Fibroblast of lung (primary cell): ENCODE measurements around the gene FBXL17. TPM values are rescaled to one million over a fixed set of nuclear protein-coding genes. Genes with fewer than 3 reads are reported as not detected.
A peak's percentile ranks its signal among the peaks of the same experiment; 100 is the strongest.

Experiments
- DNase-seq, 2 donors: peaks; one replicate each; pipeline versions ENCODE4 v3.0.0 to v3.0.0-alpha.2; 2010; ENCODE audit warnings: low read depth in 2 of 2
- H2AFZ ChIP-seq: 2 replicates; pipeline ENCODE4 v1.5.1; 2012; ENCODE audit warnings: low read length, control low read depth, inconsistent platforms
- H3K27ac ChIP-seq: 2 replicates; pipeline ENCODE4 v1.5.1; 2011; ENCODE audit warnings: low read length, control low read depth; ENCODE audit not compliant: insufficient read depth
- H3K27me3 ChIP-seq: 2 replicates; pipeline ENCODE4 v1.5.1; 2011; ENCODE audit warnings: mild to moderate bottlenecking, low read length; ENCODE audit not compliant: control insufficient read depth, insufficient read depth
- H3K36me3 ChIP-seq: 2 replicates; pipeline ENCODE4 v1.5.1; 2011; ENCODE audit warnings: low read length; ENCODE audit not compliant: control insufficient read depth, insufficient read depth
- H3K4me1 ChIP-seq: 2 replicates; pipeline ENCODE4 v1.5.1; 2011; ENCODE audit warnings: low read length; ENCODE audit not compliant: control insufficient read depth, insufficient read depth; ENCODE audit errors: extremely low read depth
- H3K4me2 ChIP-seq: 2 replicates; pipeline ENCODE4 v1.5.1; 2011; ENCODE audit warnings: low read length, control low read depth; ENCODE audit not compliant: insufficient read depth; ENCODE audit errors: extremely low read depth
- H3K4me3 ChIP-seq, 4 experiments: fragments of 200-600 bp in 1 of 4; sonication (generic) in 1 of 4; replicated peaks in 1 of 4; 2 replicates each; pipeline ENCODE4 v1.5.1; 2011 to 2016; ENCODE audit warnings: low read length in 4 of 4, low read depth in 3 of 4, mild to moderate bottlenecking in 3 of 4, control low read depth in 2 of 4, inconsistent platforms in 1 of 4, mixed read lengths in 1 of 4; ENCODE audit not compliant: insufficient read depth in 1 of 4; ENCODE audit errors: control extremely low read depth in 1 of 4
- H3K79me2 ChIP-seq: 2 replicates; pipeline ENCODE4 v1.5.1; 2012; ENCODE audit warnings: mild to moderate bottlenecking, low read length, inconsistent platforms; ENCODE audit not compliant: control insufficient read depth, insufficient read depth
- H3K9ac ChIP-seq: 2 replicates; pipeline ENCODE4 v1.5.1; 2011; ENCODE audit warnings: mild to moderate bottlenecking, low read length, control low read depth; ENCODE audit not compliant: insufficient read depth
- H3K9me3 ChIP-seq: 2 replicates; pipeline ENCODE4 v1.5.1; 2012; ENCODE audit warnings: low read depth, low read length; ENCODE audit not compliant: control insufficient read depth, insufficient read depth
- H4K20me1 ChIP-seq: 2 replicates; pipeline ENCODE4 v1.5.1; 2011; ENCODE audit warnings: low read length; ENCODE audit not compliant: control insufficient read depth, insufficient read depth; ENCODE audit errors: extremely low read depth
- CTCF ChIP-seq, 2 donors: IDR thresholded peaks in 1 of 2; conservative IDR thresholded peaks in 1 of 2; 1 replicate in 1 of 2; 2 replicates in 1 of 2; pipeline ENCODE4 v1.5.1; 2011 to 2012; ENCODE audit warnings: low read length in 2 of 2, control low read depth in 1 of 2, inconsistent platforms in 1 of 2, low read depth in 1 of 2, mild to moderate bottlenecking in 1 of 2
- EZH2 ChIP-seq: IDR thresholded peaks from 2 replicates; pipeline ENCODE4 v1.5.1; 2012; ENCODE audit warnings: low read length, control low read depth, mild to moderate bottlenecking; ENCODE audit errors: missing control alignments
- polyA plus RNA-seq, 2 donors: library from polyadenylated mRNA; depleted of rRNA in 1 of 2; stranded (reverse) in 1 of 2; unstranded in 1 of 2; fragments of >200 nt; gene quantifications; 2 replicates each; pipeline ENCODE4 v1.2.1, GENCODE V29; 2011 to 2012; ENCODE audit warnings: missing spikeins in 1 of 2
- total RNA-seq: library from RNA; depleted of rRNA; stranded (reverse); fragments of >200 nt; gene quantifications from 2 replicates; pipeline ENCODE4 v1.2.1, GENCODE V29; 2014

Gene FBXL17
- total and polyA plus RNA-seq, 2 donors (not counting 1 experiment from before 2014, with no cell fraction given), result 7.1 to 8.3 TPM

GRCh38 chr5:108341866-108342265, 40.0 kb downstream of the FBXL17 start:
- TF ChIP-seq CTCF (conservative IDR thresholded peaks at IDR 0.05 in 1 of 2, IDR thresholded peaks at IDR 0.05 in 1 of 2; ENCODE audit: low read depth in 1 of 2, low read length in 2 of 2) (no peak), EZH2 (no peak)
- H3K4me1 ChIP-seq, result no peaks in the 10 kb centered on the region
- H3K79me2 ChIP-seq, result no peaks in the 10 kb centered on the region
- no peak overlapping the region for H3K4me2 ChIP-seq
- DNase-seq, result no peak
- H2AFZ ChIP-seq, result no peak overlapping the region
- H3K36me3 ChIP-seq, result no peaks in the 10 kb centered on the region
- H3K27me3 ChIP-seq, result no peaks in the 10 kb centered on the region
- H3K9me3 ChIP-seq, result no peaks in the 10 kb centered on the region
- H3K9ac ChIP-seq, result no peak overlapping the region
- H4K20me1 ChIP-seq, result no peaks in the 10 kb centered on the region
- no peak overlapping the region for H3K4me3 ChIP-seq
- no peak overlapping the region for H3K27ac ChIP-seq

GRCh38 chr5:108340131-108340530, 41.8 kb downstream of the FBXL17 start:
- no peaks in the 10 kb centered on the region for H4K20me1 ChIP-seq
- no peaks in the 10 kb centered on the region for H3K79me2 ChIP-seq
- no peaks in the 10 kb centered on the region for H3K9me3 ChIP-seq
- no peaks in the 10 kb centered on the region for H3K4me1 ChIP-seq
- no peak overlapping the region for H3K4me2 ChIP-seq
- H2AFZ ChIP-seq, result no peak overlapping the region
- no peaks in the 10 kb centered on the region for H3K27me3 ChIP-seq
- H3K36me3 ChIP-seq, result no peaks in the 10 kb centered on the region
- no peak for TF ChIP-seq EZH2
- no peak overlapping the region for H3K4me3 ChIP-seq
- H3K9ac ChIP-seq, result no peak overlapping the region
- no peak overlapping the region for H3K27ac ChIP-seq
- no peak for DNase-seq

- DNase-seq, result peak in 1 of 2 donors; percentile 39
- no peak overlapping the region for H2AFZ ChIP-seq
- TF ChIP-seq CTCF (conservative IDR thresholded peaks at IDR 0.05 in 1 of 2, IDR thresholded peaks at IDR 0.05 in 1 of 2; ENCODE audit: low read depth in 1 of 2, low read length in 2 of 2), result no peak
- no peak for TF ChIP-seq EZH2
- H3K27ac ChIP-seq, result no peak overlapping the region
- H3K79me2 ChIP-seq, result no peaks in the 10 kb centered on the region
- H3K4me2 ChIP-seq, result no peak overlapping the region
- no peak overlapping the region for H3K9ac ChIP-seq
- no peaks in the 10 kb centered on the region for H3K4me1 ChIP-seq
- no peaks in the 10 kb centered on the region for H3K36me3 ChIP-seq
- no peak overlapping the region for H3K4me3 ChIP-seq
- no peaks in the 10 kb centered on the region for H3K27me3 ChIP-seq
- H4K20me1 ChIP-seq, result no peaks in the 10 kb centered on the region
- H3K9me3 ChIP-seq, result no peaks in the 10 kb centered on the region
These were observed 42.7 kb downstream of the FBXL17 start for GRCh38 chr5:108339220-108339619.
